ENCODE results near the gene C8B.

The C8B gene

GRCh38 chr1:56965916-56966697 lies at the start of gene C8B:
TSS of gene C8B (minus strand) at chr1:56966015. CDS start at chr1:56965948, 67 bp downstream.
- no peak for DNase-seq

DNA sequence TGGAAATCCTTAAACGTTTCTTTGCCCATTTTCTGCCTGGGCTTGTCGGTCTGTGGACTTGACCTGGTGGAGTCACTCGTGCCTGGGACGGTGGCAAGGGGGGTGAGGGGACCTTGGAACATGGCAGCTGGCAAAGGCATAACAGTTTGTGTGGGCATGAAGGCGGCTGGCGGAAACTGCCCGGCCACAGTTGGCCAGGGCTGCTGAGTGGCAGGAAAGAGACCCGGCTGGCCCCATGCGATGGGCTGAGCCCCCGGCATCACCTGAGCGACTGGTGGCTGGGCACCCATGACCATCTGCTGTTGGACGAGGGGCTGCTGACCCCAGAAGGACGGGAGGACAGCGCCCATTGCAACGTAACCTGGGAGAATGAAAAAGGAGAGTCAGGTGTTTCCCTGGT lies 49.3 kb upstream of the C8B start:
- DNase-seq: no peak

DNA sequence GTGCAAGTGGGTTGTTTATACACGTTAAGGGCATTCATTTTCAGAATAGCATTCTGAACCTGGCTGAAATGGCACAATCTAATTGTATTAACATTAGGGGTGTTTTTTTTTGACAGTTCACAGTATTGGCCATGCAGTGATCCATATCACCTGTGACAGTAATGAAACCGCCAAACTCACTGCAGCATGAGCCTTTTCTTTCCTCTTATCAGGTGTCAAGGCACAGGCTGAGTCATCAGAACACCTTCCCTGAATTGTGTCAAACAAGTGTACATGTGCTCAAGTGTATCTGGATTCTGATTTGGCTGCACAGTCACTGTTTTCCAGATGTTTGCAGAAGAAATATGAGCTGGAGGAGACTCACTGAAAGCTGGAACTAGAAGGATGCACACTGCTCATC lies 47.7 kb upstream of the C8B start:
- no peak for DNase-seq

GRCh38 chr1:57012315-57012714 lies 46.5 kb upstream of the C8B start:
- no peak for DNase-seq

DNA sequence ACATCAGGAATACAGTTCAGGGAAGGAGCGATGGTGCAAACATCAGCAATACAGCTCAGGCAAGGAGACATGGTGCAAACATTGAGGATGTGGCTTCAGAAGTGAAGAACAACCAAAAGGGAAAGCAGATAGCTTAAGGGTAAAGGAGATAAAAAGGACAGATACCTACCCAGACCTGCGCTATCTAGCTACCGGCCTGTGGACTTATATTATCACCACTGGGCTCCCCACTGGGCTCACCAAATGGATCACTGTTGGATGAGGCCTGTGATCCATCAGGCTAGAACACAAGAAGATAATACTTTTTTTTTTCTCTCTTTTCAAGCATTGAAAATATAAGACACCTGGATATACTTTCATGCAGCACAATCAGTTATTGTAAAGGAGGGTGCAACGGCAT lies 44.7 kb upstream of the C8B start:
- DNase-seq: no peak

- no peak for DNase-seq
Observed at GRCh38 chr1:57007948-57008347, 42.1 kb upstream of the C8B start.

DNA sequence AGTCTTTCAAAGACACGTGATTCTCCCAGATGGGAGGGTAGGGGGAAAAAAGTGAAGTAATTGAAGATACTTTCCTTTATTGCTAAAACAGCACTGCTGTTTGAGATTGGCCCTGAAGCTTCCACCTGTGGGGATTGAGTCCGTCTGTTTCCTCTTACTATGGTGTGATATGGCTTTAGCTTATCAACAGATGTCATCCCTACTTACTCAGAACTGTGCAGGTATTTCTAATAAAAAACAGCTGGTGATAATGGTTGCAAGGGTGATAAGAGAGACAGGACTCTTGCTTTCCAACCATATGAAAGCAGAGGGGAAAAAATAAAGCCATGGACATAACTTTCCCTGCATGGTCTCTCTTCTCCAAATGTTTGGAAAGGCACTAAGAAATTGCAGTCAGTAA lies 41.7 kb upstream of the C8B start:
- no peak for DNase-seq

DNA sequence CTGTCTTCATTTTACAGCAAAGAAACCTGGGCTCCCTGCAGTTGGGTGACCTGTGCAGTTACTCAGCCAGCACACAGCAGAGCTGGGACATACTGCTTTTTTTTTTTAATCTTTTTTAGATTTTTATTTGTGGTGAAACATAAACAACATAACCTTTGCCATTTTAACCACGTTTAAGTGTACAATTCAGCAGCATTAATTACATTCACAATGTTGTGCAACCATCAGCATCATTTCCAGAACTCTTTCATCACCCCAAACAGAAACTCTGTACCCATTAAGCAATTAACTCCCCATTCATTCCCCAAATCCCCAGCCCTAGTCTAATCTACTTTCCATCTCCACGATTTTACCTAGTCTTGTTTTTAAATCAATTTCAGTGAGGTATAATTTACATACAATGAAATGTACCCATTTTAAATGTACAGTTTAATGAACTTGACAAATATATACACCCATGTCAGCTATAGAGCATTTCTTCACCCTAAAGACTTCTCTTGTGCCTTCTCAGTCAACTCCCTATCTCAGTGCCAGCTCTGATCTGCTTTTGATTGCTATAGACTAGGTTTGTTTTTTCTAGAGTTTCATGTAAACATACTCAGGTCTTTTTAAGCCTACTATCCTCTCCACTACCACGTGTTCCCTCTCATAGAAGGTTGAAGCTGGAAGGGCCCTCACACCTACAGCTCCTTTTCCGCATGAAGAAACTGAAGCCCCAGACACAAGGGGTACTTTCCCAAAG lies 37.8 kb upstream of the C8B start:
- DNase-seq: no peak

- no peak for DNase-seq
Observed at GRCh38 chr1:56995414-56996100, 29.7 kb upstream of the C8B start.

GRCh38 chr1:56993475-56993874 lies 27.7 kb upstream of the C8B start:
- DNase-seq: no peak

DNA sequence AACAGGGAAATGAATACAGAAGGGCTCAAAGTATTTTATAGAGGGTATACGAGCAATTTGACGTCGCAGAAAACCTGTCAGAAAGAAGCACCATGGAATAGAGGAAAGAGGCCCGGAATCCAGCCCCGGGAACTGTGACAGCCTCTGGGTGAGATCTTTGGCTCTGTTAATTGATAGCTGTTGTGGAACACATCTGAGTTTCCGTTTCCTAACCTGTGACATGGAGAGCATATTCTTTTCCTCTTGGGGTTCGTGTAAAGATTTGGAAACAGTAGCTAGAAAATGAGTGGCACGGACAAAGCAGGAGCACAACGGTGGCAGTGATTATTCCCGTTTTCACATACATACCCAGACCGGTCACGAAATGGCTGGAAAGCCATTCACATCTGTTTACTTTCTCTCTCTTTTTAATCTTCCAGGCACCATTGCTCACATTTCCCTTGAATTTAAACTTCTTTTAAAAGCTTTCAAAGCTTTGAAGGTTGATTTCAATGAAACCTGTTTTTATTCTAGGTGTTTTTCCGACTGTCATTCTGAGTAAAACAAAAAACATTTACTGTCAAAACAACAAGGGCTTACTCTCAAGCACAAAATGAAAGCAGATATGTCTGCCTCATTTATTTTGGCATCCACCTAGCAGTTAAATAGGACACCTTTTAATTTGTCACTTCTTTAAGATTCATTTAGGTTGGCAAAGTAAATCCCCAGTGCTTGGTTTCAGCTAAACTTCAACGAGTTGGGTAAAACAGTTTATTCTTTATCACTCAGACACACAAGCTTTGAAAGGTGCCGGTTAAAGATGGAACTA lies 26.7 kb upstream of the C8B start:
- DNase-seq: no peak

DNA sequence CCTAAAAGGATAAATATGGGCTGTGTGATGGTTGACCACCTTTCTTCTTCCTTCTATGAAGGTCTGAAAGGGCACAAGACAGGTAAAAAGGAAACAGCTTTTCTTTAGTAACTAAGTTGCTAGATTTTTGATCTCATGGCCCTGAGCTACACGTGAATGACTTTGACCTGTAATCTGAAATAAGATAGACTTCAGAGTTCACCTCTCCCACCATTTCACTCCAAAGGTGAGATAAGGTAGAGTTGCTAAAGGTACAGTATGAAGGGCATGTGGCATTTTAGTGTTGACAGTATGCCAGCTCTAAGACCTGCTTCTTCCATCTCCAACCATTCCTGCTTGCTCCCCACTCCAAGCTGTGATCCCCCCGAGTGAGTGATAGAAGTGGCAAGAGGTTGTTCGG lies 25.8 kb upstream of the C8B start:
- no peak for DNase-seq

DNA sequence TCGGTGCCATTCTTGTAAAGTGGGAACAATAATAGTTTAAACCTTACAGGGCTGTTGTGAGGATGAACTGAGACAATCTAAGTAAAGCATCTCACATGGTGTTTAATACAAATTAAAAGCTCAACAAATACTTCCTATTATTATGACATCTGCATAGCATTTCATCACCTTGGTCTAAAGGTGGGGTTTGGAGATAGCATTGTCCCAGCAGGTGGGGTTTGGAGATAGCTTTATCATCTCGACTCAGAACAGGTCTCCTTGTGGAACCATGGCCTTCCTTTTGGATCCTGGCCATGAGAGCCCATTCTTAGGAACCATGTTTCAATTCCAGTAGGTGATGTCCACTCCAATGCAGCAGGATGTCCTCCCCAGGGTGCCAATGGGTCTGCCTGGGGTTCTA lies 20.6 kb upstream of the C8B start:
- no peak for DNase-seq

DNA sequence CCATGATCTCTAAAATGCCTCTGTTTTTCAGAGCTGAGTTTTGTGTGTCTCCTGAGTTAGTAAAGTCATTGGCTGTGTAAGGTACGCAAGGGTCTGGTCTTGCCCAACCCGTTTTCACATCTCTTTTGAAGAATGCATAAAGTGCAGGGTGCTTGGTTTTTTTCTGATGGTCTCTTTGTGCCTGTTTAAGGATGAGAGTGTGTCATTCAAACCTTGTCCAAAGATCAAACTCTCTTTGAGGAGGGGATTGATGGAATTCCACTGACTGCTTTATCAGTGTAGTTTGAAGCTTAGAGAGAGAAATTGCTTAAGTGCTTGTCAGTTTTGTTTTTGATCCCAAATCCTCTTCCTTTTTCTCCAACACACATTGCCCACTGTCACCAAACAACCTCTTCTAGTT lies 20.0 kb upstream of the C8B start:
- no peak for DNase-seq

DNA sequence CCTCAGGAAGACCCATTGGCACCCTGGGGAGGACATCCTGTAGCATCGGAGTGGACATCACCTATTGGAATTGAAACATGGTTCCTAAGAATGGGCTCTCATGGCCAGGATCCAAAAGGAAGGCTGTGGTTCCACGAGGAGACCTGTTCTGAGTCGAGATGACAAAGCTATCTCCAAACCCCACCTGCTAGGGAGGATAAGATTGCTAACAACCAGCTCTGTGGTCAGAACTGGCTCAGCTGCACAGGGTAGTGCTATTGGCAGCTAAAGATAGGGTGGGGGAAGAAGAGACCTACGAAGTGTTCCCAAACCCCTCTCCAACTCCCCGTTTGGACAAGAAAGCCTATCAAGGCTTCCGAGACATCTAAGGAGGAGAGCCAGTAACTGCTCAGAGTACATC lies 17.7 kb upstream of the C8B start:
- DNase-seq: no peak

- no peak for DNase-seq
Observed at GRCh38 chr1:56979986-56980755, 14.4 kb upstream of the C8B start.

DNA sequence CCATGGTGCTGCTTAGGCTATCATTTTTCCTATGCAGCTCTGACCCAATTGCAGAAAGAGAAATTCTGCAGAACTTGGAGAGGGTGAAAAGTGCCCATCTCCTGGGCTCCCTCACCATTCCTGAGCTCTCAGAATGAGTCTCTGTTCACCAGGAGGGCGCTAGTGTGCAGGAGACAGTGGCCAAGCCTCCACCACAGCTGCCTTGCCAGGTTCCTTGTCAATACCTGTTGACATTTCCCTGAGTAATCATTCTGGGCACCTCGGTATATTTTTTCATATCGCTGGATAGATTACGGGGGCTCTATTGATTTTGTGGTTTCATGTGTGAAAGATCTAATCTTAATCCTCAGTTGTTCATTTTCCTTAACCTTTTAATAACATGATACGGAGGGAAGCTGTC lies 13.0 kb upstream of the C8B start:
- DNase-seq: no peak

DNA sequence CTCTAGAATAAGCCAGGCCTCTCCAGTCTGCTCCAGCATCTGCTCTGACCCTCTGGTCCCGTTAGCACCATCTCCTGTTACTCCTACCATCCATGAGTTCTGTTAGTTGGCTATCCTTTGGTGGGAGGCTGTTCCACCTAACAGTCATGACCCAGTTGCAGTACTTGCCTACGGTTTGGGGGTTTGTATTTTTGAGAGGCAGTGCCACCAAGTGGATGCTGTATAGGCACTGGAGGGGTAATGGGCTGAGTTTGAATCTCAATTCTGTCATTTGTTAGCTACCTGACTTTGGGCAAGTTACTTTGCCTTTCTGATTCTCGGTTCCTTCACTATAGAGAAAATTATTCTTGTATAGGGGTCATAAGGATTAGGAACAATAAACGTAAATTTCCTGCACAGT lies 12.1 kb upstream of the C8B start:
- DNase-seq: no peak

DNA sequence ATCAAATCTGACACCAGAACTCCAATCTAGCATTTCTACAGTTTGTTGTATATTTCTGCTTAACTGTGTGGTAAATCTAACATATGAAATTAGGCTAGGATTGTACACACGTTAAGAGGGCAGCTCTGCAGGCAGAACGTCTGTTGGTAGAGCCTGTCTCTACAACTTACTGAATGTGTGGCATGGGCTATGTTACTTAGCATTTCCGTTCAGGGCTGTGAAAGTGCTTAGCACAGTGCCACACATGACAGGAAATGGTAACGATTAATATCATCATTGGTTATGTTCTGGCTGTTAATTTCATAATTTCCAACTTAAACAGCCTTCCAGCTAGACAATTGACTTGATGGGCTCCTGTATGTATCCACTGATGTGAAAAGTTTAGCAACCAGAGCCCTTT lies 9.6 kb upstream of the C8B start:
- DNase-seq: no peak

GRCh38 chr1:56973923-56974742 lies 8.3 kb upstream of the C8B start:
- no peak for DNase-seq

GRCh38 chr1:56972976-56973375 lies 7.2 kb upstream of the C8B start:
- no peak for DNase-seq

Data from NCI-H345 (cell line).